DMS153 (cell line): Measurements from ENCODE around the gene TXLNB.

Experiments
- DNase-seq: peaks from one replicate; lab custom pipeline; 2025; lab: John Stamatoyannopoulos, UW

Gene TXLNB

DNA sequence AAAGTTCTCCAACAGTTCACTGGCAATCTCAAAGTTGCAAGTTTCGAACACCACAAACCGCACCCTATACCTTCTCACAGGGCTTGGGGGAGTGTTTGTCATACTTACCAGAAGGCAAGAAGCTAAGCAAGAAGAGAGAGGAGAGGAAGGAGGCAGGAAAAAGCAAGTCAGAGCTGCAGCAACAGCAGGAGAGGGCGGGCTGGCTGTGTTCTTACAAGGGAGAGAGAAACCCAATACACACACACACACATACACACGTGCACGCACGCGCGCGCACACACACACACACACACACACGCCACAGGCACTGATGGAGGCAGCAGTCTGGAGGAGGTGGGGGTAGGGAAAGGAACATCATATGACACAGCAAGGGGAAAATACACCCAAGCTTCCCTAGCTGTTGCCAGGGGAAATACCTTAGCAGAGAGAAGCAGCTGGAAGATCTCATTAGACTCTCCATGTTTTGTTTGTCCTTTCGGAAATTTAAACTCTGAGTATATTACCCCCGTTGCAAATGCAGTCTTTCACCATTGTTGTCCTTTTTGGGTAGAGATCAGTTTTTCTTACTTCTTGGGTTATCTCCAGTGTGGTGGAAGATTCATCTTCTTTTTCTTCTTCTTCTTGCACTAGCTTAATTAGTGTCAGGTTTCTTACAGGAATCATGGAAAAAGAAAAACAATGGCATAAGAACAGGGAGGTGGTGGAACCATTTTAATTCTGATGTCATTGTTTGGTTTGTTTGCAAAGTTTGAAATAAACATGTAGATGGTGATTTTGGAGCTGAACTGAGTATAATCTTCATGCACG is at the start of gene TXLNB:
TXLNB (minus strand) TSS at position 186 of the 807 bp plus-strand sequence. CDS start 3,099 bp downstream, outside the sequence.
- peak; percentile 36 for DNase-seq

- DNase-seq: no peak
Observed at GRCh38 chr6:139341060-139341459, 49.3 kb upstream of the TXLNB start.

DNA sequence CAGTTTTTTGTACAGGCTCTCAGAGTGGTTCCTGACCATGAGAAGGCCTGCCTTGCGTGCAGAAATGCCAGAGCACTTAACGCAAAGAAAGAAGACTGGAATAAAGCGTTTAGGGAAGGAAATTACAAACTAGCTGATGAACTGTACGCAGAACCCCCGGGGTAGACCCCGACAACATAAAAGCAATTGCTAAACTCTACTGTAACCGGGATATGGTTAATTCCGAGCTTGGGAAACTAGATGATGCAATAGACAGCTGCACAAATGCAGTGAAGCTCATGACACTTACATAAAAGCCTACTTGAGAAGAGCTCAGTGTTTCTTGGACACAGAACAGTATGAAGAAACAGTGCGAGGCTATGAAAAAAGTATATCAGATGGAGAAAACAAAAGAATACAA is 47.0 kb upstream of the TXLNB start:
- no peak for DNase-seq

GRCh38 chr6:139337830-139338229 is 46.0 kb upstream of the TXLNB start:
- DNase-seq: no peak

GRCh38 chr6:139337001-139337400 is 45.2 kb upstream of the TXLNB start:
- no peak for DNase-seq

GRCh38 chr6:139336488-139336887 is 44.7 kb upstream of the TXLNB start:
- no peak for DNase-seq

GRCh38 chr6:139335447-139336210 is 43.8 kb upstream of the TXLNB start:
- DNase-seq: no peak

DNA sequence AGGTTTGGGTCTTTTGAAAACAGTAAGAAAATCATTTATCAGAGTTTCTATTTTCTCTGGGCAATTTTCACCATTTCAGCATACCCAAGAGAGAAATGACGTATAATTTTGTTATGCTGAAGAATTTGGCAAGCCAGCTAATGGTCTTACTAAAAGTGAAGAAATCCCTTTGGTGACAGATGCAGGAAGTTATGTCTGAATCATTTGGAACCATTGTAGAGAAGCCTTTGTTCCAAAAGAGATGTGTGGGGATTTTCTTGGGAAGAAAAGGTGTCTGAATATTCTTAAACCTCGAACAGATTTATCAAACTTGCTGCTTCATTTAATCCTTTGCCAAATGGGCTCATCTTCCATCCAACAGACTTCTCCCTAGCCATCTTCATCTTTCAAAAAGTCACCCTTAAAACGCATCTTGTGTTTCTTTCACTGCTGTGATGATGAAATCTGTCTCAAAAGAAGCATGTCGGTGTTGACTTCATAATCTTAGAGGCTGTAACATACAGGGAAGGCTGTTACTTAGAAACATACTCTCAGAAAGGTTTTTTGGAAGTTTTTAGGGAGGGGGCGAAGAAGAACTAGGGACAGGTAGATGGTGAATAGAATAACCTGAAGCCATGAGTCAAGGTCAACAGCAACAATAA is 43.1 kb upstream of the TXLNB start:
- DNase-seq: no peak

DNA sequence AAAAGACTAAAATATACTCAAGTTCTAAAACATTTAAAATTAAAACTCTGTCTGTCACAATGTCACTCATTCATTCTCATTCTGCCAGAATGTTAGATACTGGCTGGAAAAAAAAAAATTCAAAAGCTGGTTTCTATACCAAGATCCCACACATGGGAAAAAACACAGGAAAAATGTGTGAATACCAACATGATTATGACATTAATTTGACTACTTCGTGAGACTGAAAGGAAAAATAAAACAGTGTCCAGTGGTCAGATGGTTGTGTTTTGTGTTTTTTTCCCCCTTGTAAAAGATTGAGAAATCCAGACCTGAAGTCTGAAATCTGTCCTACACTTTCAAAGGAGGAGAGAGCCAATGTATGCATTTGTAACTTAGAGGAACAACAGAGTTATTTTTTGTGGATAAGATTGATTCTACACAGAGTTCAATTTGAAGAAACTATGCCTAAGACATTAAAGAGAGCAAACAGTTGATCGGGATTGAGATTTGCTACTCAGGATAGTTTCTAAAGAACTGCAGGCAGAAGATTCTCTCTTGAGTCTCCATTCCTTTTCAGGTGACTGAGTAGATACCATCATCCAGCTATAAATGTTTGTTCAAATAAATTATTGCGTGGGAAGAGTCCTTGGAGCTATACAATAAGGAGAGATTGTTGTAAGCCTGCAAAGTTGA is 39.2 kb upstream of the TXLNB start:
- no peak for DNase-seq

- no peak for DNase-seq
Observed at GRCh38 chr6:139330306-139330705, 38.5 kb upstream of the TXLNB start.

- no peak for DNase-seq
Observed at GRCh38 chr6:139329224-139329623, 37.4 kb upstream of the TXLNB start.

- no peak for DNase-seq
Observed at GRCh38 chr6:139327038-139327437, 35.2 kb upstream of the TXLNB start.

DNA sequence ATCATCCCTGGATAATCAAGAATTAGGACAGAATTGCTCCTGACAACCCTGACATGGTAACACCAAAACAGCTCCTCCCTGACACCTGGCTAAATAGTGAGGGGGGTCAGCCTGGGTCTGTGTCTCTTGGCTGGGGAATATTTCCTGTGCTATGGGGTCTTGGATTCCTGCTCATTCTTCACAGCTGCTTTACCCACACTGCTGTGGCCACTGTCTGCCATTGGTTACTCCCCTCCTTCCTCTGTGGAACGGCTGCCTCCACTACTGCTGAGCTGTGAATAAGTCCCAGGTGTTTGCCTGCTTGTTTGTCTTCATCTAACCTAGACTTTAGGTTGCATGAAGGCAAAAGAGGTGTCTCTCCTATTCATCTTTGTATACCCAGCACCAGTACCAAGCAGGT is 33.9 kb upstream of the TXLNB start:
- DNase-seq: no peak

GRCh38 chr6:139325125-139325524 is 33.3 kb upstream of the TXLNB start:
- DNase-seq: no peak

GRCh38 chr6:139324301-139324555 is 32.4 kb upstream of the TXLNB start:
- DNase-seq: no peak

DNA sequence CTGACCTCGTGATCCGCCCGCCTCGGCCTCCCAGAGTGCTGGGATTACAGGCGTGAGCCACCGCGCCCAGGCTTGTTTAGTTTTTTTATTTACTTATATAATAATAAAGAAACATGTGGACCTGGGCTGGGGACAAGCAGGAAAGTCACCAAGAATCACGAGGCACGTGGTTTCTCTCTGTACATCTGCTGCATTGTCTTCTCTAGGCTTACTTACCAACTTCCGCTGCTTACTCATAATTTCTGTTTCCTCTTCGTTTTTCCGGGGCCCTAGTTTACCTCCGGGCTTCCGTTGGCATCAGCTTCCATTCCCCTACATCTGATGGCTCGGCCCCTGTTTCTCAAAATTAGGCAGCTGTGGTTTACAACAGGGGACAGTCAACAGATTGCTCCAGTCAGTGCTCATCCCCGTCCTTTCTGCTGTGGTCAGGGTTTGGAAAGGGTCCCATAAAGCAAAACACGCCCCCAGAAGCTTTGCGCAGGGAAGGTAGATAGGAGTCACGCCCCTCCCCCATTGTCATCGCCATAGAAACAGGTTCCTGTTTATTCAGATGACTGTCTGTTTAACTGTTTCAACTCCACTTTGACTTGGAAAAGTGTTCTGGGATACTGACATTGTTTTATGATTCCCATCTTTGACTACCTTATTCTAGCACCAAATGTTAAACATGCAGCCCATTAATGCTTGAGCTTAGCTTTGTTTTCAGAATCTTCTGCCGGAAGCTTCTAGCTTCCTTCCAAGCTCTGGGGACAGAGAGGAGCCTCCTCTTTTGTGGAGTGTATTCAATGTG is 31.9 kb upstream of the TXLNB start:
- DNase-seq: no peak

DNA sequence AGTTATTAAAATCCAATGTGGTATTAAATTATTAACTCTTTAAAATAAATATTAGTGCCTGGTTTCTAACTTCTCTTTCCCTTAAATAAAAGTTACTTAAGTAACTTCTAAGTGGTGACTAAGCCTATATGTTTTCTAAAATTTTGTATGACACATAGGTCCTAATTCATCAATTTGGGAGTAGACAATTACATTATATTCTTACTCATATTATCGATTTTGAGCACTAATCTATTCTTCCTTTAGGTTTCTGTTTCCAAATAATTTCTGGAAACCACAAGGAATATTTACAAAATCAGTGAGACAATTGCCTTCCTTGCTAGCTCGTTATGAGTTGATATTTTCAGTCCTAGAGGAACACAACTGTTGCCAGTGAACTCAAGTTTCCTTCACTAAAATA is 28.3 kb upstream of the TXLNB start:
- no peak for DNase-seq

- DNase-seq: no peak
Observed at GRCh38 chr6:139316622-139317317, 25.0 kb upstream of the TXLNB start.

GRCh38 chr6:139313784-139314545 is 22.2 kb upstream of the TXLNB start:
- no peak for DNase-seq

DNA sequence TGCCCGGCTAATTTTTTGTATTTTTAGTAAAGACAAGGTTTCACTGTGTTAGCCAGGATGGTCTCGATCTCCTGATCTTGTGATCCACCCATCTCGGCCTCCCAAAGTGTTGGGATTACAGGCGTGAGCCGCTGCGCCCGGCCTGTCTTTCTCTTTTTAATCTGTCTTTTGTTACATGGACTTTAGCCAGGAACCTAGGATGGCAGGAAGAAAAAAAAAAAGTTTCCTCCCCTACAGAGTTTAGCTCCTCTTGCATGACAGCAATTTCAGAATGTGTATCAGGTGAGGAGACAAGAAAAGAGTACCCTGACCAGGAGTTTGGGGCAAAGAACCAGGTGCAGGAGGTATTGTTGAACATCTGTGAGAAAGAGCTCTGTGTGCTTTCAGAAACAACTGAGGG is 21.4 kb upstream of the TXLNB start:
- DNase-seq: no peak
